Activated CD4-positive, alpha-beta T cell treated with anti-CD3 and anti-CD28 coated beads for 4 hours (primary cell): Measurements from ENCODE around the gene TSPAN3.

Source experiments
- DNase-seq, 2 donors: peaks; one replicate each; pipeline ENCODE4 v3.0.0-alpha.2; 2020

The TSPAN3 gene

GRCh38 chr15:77002954-77003912 lies 67.7 kb downstream of the TSPAN3 start:
- peak; percentile 64 to 72 for DNase-seq

GRCh38 chr15:77002436-77002835 lies 68.5 kb downstream of the TSPAN3 start:
- DNase-seq: no peak

- no peak for DNase-seq
Measured at GRCh38 chr15:77001966-77002365, 68.9 kb downstream of the TSPAN3 start.

GRCh38 chr15:77001351-77001750 lies 69.6 kb downstream of the TSPAN3 start:
- DNase-seq: no peak

GRCh38 chr15:76999996-77000395 lies 70.9 kb downstream of the TSPAN3 start:
- no peak for DNase-seq

GRCh38 chr15:76998663-76999285 lies 72.1 kb downstream of the TSPAN3 start:
- no peak for DNase-seq

- peak; percentile 61 to 64 for DNase-seq
Measured at GRCh38 chr15:76996526-76997401, 74.1 kb downstream of the TSPAN3 start.

GRCh38 chr15:76996076-76996525 lies 74.8 kb downstream of the TSPAN3 start:
- DNase-seq: no peak

- DNase-seq: peak; percentile 53 to 66
Measured at GRCh38 chr15:76994971-76995945, 75.7 kb downstream of the TSPAN3 start, which contains the start of gene PSTPIP1. Gene PSTPIP1 (plus strand): TSS chr15:76995126. CDS start chr15:76995574, 448 bp downstream.

GRCh38 chr15:76994496-76994895 lies 76.4 kb downstream of the TSPAN3 start:
- no peak for DNase-seq

GRCh38 chr15:76994001-76994400 lies 76.9 kb downstream of the TSPAN3 start:
- DNase-seq: peak; percentile 60 to 64

- DNase-seq: no peak
Measured at GRCh38 chr15:76993114-76993725, 77.7 kb downstream of the TSPAN3 start.

- DNase-seq: no peak
Measured at GRCh38 chr15:76991741-76992645, 78.9 kb downstream of the TSPAN3 start.
